ENCODE data around the gene SH2D3A.
A peak's percentile ranks its signal among the peaks of the same experiment; 100 is the strongest.

Gene SH2D3A

DNA sequence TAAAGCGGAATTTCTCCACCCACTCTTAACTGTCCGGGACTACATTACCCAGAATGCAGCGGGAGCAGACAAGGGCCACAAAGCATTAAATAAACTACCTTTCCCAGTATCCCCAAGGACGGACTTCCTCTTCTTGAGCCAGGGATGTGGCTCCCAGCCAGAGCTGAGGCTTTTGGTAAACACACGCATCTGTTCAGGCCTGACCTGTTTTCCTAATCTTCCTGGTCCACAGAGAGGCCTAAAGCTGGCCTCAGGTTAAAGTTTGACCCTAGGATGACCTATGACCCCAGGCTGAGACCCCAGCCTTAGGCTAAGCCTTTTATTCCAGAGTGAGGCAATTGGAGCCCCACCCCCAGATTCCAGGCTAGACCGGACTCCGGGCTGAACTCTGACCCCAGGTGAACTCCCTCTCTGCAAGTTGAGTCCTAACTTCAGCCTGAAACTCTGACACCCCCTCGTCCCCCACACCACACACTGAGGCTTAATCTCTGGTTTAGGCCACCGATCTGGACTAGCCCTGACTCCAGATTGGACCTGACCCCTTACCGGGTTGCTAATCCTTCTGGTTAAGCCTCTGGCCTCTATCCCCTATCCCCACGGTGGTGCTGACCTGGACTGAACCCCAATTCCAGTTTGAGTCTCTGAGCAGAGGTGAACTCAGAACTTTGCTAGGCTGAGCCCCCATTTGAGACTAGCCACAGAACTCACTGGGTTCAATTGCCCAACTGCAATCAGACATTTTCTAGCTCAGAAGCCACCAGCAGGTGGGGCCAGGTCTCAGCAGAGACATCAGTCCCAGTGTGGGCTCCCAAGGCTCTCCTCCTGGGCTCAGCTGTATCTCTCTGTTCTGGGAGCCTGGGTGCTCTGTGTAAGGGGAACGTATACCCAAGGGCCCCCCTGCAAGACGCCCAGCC lies 29.1 kb downstream of the SH2D3A start (continued):
- TF ChIP-seq SP7 (tag by site-specific recombination; IDR thresholded peaks at IDR 0.05), result peak; percentile 10; the same call in 1 of the 2 replicates
- TF ChIP-seq, protein P1, sequence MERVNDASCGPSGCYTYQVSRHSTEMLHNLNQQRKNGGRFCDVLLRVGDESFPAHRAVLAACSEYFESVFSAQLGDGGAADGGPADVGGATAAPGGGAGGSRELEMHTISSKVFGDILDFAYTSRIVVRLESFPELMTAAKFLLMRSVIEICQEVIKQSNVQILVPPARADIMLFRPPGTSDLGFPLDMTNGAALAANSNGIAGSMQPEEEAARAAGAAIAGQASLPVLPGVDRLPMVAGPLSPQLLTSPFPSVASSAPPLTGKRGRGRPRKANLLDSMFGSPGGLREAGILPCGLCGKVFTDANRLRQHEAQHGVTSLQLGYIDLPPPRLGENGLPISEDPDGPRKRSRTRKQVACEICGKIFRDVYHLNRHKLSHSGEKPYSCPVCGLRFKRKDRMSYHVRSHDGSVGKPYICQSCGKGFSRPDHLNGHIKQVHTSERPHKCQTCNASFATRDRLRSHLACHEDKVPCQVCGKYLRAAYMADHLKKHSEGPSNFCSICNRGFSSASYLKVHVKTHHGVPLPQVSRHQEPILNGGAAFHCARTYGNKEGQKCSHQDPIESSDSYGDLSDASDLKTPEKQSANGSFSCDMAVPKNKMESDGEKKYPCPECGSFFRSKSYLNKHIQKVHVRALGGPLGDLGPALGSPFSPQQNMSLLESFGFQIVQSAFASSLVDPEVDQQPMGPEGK (tag by site-specific recombination; IDR thresholded peaks at IDR 0.05), result peak; percentile 29; the same call in 1 of the 2 replicates
- TF ChIP-seq ZNF600 (tag by site-specific recombination; IDR thresholded peaks at IDR 0.05), result peak; percentile 47; the same call in 1 of the 2 replicates
- no peak for TF ChIP-seq ZNF24 (tag by site-specific recombination; IDR thresholded peaks at IDR 0.05)
- 0 out of 2 replicates have a peak, but pooled peaks have one; percentile 19 for TF ChIP-seq ZSCAN23 (tag by site-specific recombination; IDR thresholded peaks at IDR 0.05)
- TF ChIP-seq ZSCAN16 (tag by site-specific recombination; IDR thresholded peaks at IDR 0.05), result peak; percentile 76; the same call in 1 of the 2 replicates

DNA sequence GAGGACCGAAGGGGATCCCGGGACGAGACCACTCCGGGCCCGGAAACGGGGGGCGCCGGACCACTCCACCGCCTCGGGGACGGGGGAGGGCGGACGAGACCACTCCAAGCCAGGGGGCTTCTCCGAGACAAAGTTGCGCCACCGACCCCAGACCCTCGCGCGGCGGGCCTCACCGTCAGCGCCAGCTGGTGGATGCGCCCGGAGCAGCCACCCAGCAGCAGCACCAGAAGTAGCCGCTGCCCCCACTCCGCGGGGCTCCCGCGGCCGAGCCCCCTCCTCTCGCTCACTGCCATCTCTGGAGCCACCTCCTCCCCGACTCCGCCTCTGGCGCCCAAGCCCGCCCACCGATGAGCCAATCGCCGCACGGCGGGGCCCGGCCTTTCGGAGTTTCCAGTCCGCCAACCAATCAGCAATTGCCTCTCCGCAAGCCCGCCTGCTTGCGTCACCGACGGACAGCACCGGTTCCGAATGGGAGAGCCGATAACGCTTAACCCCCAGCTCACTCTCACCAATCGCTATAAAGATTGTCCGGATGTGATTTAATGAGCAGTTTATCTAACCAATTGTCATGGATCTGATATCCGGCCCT lies 29.9 kb downstream of the SH2D3A start, which contains the start of gene GPR108:
Gene GPR108 (minus strand): TSS at position 297 of the 589 bp plus-strand sequence. CDS start 4 bp downstream, at position 293.
- Histone ChIP-seq H3K27ac (ENCODE audit: extremely low read depth, low read depth, low read length) (peak within 1 kb of the TSS; percentile 78), H3K9me3 (ENCODE audit: control insufficient read depth, insufficient read depth, low read depth, low read length) (no peaks in the 10 kb centered on the region), H3K4me3 (ENCODE audit: low read depth, low read length) (peak within 1 kb of the TSS; percentile 64), H3K36me3 (ENCODE audit: control insufficient read depth in 2 of 2, insufficient read depth in 1 of 2, low read length in 2 of 2) (peaks cover 0 to 20% of the 10 kb centered on the region in 2 experiments; a peak in 2 of 3 replicates), H3K4me1 (ENCODE audit: control insufficient read depth, insufficient read depth, low read length) (peaks cover 11% of the 10 kb centered on the region)
- ChIA-PET POLR2A (interaction anchor here (0.5 to 1.6 kb wide), 6 partner anchors 24 to 365 kb away, joined by 3 to 5 read pairs (median 4); partner anchors contain the start of genes ALKBH7, KHSRP, SH2D3A and TNFSF9), CTCF (interaction anchor here (0.9 to 4.8 kb wide), 11 partner anchors 13 to 220 kb away, joined by 3 to 49 read pairs (median 5); partner anchors contain the start of gene VAV1)
- TF ChIP-seq ZNF24 (tag by site-specific recombination; IDR thresholded peaks at IDR 0.05) (peak; percentile 74; the same call in 1 of the 2 replicates), ZNF16 (tag by site-specific recombination; IDR thresholded peaks at IDR 0.05; ENCODE audit: low read depth) (no peak), SP3 (tag by site-specific recombination; IDR thresholded peaks at IDR 0.05) (peak; percentile 99), GLIS1 (tag by site-specific recombination; IDR thresholded peaks at IDR 0.05) (peak; percentile 64), ZNF10 (tag by site-specific recombination; IDR thresholded peaks at IDR 0.05) (no peak), ZNF366 (tag by site-specific recombination; conservative IDR thresholded peaks at IDR 0.05) (no peak), SETDB1 (IDR thresholded peaks at IDR 0.05; ENCODE audit: insufficient read length, low read length) (no peak), KLF16 (tag by site-specific recombination; IDR thresholded peaks at IDR 0.05) (peak; percentile 96), ZNF302 (tag by site-specific recombination; IDR thresholded peaks at IDR 0.05; ENCODE audit: low read depth) (no peak), ZNF843 (tag by site-specific recombination; IDR thresholded peaks at IDR 0.05) (peak; percentile 77)
- TF ChIP-seq, protein P2, sequence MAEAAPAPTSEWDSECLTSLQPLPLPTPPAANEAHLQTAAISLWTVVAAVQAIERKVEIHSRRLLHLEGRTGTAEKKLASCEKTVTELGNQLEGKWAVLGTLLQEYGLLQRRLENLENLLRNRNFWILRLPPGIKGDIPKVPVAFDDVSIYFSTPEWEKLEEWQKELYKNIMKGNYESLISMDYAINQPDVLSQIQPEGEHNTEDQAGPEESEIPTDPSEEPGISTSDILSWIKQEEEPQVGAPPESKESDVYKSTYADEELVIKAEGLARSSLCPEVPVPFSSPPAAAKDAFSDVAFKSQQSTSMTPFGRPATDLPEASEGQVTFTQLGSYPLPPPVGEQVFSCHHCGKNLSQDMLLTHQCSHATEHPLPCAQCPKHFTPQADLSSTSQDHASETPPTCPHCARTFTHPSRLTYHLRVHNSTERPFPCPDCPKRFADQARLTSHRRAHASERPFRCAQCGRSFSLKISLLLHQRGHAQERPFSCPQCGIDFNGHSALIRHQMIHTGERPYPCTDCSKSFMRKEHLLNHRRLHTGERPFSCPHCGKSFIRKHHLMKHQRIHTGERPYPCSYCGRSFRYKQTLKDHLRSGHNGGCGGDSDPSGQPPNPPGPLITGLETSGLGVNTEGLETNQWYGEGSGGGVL (tag by site-specific recombination; IDR thresholded peaks at IDR 0.05), result peak; percentile 55; the same call in 1 of the 2 replicates
- TF ChIP-seq, protein P3, sequence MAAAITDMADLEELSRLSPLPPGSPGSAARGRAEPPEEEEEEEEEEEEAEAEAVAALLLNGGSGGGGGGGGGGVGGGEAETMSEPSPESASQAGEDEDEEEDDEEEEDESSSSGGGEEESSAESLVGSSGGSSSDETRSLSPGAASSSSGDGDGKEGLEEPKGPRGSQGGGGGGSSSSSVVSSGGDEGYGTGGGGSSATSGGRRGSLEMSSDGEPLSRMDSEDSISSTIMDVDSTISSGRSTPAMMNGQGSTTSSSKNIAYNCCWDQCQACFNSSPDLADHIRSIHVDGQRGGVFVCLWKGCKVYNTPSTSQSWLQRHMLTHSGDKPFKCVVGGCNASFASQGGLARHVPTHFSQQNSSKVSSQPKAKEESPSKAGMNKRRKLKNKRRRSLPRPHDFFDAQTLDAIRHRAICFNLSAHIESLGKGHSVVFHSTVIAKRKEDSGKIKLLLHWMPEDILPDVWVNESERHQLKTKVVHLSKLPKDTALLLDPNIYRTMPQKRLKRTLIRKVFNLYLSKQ (tag by site-specific recombination; IDR thresholded peaks at IDR 0.05; ENCODE audit: borderline replicate concordance), result no peak
- TF ChIP-seq, protein P4, sequence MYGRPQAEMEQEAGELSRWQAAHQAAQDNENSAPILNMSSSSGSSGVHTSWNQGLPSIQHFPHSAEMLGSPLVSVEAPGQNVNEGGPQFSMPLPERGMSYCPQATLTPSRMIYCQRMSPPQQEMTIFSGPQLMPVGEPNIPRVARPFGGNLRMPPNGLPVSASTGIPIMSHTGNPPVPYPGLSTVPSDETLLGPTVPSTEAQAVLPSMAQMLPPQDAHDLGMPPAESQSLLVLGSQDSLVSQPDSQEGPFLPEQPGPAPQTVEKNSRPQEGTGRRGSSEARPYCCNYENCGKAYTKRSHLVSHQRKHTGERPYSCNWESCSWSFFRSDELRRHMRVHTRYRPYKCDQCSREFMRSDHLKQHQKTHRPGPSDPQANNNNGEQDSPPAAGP (tag by site-specific recombination; IDR thresholded peaks at IDR 0.05), result peak; percentile 97
- TF ChIP-seq, protein P5, sequence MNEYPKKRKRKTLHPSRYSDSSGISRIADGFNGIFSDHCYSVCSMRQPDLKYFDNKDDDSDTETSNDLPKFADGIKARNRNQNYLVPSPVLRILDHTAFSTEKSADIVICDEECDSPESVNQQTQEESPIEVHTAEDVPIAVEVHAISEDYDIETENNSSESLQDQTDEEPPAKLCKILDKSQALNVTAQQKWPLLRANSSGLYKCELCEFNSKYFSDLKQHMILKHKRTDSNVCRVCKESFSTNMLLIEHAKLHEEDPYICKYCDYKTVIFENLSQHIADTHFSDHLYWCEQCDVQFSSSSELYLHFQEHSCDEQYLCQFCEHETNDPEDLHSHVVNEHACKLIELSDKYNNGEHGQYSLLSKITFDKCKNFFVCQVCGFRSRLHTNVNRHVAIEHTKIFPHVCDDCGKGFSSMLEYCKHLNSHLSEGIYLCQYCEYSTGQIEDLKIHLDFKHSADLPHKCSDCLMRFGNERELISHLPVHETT (tag by site-specific recombination; IDR thresholded peaks at IDR 0.05), result peak; percentile 95
- TF ChIP-seq, protein P6, sequence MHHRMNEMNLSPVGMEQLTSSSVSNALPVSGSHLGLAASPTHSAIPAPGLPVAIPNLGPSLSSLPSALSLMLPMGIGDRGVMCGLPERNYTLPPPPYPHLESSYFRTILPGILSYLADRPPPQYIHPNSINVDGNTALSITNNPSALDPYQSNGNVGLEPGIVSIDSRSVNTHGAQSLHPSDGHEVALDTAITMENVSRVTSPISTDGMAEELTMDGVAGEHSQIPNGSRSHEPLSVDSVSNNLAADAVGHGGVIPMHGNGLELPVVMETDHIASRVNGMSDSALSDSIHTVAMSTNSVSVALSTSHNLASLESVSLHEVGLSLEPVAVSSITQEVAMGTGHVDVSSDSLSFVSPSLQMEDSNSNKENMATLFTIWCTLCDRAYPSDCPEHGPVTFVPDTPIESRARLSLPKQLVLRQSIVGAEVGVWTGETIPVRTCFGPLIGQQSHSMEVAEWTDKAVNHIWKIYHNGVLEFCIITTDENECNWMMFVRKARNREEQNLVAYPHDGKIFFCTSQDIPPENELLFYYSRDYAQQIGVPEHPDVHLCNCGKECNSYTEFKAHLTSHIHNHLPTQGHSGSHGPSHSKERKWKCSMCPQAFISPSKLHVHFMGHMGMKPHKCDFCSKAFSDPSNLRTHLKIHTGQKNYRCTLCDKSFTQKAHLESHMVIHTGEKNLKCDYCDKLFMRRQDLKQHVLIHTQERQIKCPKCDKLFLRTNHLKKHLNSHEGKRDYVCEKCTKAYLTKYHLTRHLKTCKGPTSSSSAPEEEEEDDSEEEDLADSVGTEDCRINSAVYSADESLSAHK (tag by site-specific recombination; IDR thresholded peaks at IDR 0.05), result peak; percentile 50; the same call in 1 of the 2 replicates

Data from HEK293 (cell line).